ENCODE data around the gene PPP1R3E.
A peak's percentile ranks its signal among the peaks of the same experiment; 100 is the strongest.
"Not testable (repeated sequence)": the region's sequence is repeated elsewhere in the genome, so short reads cannot be mapped to it uniquely, and the experiment has no call there.

Gene PPP1R3E

GRCh38 chr14:23297611-23298277 is 4.9 kb downstream of the PPP1R3E start:
- no peak for DNase-seq (ENCODE audit: low read depth in 2 of 2)

- no peak for DNase-seq (ENCODE audit: low read depth in 2 of 2)
Observed at GRCh38 chr14:23297096-23297495, 5.6 kb downstream of the PPP1R3E start.

DNA sequence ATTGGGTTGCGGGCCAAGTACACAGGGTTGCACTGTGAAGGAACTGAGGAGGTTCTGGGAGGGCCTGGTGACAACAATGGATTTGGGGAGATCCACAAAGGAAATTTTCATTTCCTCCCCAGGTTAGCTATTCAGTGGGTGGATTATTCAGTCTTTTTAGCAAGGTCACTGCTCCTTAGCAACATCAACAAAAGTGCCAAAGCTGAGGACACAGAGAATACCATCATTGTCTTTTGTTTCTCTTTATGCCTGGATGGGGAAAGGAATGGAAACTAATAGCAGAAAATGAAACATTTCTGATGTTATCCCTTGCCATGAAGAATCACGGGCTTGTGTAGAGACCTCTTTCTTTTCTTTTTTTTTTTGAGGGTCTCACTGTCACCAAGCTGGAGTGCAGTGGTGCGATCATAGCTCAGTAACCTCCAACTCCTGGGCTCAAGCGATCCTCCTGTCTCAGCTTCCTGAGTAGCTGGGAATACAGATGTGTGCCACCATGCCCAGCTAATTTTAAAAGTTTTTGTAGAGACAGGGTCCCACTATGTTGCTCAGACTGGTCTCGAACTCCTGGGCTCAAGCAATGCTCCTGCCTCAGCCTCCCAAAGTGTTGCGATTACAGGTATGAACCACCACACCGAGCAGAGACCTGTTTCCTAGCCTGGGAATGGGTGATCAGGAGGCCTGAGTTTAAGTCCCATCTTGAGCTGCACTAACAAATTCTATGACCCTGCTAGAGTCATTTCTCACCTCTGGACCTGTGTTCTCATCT is 6.5 kb downstream of the PPP1R3E start:
- no peak for DNase-seq (ENCODE audit: low read depth in 2 of 2)

- peak; percentile 27 to 34 for DNase-seq (ENCODE audit: low read depth in 2 of 2)
Observed at GRCh38 chr14:23294734-23295561, 7.7 kb downstream of the PPP1R3E start.

- DNase-seq (ENCODE audit: low read depth in 2 of 2) = no peak
Observed at GRCh38 chr14:23286902-23287479, 15.7 kb downstream of the PPP1R3E start.

DNA sequence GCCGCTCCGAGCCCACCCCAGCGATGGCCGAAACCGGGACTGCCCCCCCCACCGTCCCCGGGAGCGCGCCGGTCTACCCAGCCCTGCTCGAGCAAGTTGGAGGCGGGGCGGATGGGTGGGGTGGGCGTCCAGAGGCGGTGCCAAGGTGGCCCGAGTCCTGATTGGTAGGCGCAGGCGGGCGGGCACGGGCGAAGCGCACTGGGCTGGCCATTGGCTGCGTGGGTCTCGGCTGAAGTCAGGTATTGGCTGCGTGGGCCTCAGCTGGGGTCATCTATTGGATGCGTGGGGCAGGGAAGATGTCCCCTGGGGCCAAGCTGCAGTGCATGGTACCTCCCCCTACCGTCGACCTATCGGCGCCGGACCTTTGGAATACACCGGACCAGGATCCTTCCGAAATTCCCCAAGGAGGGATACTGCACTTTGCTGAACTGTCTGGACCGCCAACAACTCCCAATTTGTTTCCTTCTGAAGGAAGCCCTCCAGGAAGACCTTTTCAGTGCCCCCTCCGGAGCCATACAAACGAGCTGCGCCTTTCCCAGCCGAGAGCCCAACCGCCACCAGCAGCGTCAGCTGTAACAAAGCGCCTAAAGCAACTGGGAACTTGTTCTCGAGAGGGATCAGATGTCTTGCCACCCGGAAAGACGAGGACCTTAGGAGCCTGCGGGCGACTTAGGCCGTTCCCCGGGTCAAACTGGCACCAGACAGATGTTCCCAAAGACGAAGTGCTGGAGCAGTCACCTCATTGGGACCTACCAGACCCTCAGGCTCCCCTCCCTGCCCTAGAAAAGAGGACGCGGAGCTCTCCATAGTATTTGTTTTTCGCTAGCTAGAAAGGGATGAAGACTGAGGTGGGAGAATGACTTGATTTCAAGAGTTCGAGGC is 16.4 kb downstream of the PPP1R3E start, which contains the start of gene HOMEZ:
TSS of gene HOMEZ (minus strand) at position 113 of the 882 bp plus-strand sequence. CDS start 180 bp downstream, outside the sequence.
- DNase-seq (ENCODE audit: low read depth in 2 of 2) = peak; percentile 97 to 98

DNA sequence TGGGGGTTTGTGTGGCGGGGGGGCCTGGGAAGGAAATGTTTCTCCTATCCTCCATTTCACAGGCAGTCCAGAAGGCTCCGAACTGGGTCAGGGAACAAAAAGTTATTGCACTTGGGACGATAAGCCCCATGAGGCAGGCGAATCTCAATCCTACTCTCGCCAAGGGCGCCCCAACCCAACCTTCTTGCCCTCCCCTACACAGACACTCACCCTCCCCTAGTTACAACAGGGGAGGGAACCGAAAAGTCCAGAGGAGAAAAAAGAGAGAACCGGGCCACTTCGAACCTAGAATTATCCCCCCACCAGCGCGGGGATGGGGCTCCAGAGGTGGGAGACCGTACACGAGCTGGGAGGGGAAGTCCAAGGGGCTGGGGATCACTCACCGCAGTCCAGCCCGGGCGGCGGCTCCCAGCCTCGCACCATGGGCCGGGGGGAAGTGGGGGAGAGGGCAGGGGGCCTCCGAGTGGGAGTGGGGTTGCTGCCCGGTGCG is 17.1 kb downstream of the PPP1R3E start:
- no peak for DNase-seq (ENCODE audit: low read depth in 2 of 2)

- DNase-seq (ENCODE audit: low read depth in 2 of 2) = peak in 1 of 2 donors; percentile 4
Observed at GRCh38 chr14:23284654-23285529, 17.8 kb downstream of the PPP1R3E start.

DNA sequence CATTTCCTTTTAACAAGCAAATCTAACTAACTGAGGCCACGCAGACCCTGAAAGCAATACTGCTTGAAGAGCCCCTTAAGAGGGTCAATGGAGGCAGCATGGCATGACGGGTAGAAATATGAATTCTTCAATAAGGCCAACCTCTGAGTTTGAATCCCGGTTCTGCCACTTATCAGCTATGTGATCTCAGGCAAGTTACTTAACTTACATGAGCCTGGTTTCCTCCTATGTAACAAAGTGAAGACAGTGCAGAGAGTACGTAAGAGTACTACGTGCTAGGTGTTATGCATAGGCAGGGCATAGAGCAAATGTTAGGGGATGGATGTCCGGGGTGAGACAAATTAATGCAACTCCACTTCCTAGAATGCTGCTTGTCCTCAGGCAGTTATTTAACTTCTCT is 21.4 kb downstream of the PPP1R3E start:
- DNase-seq (ENCODE audit: low read depth in 2 of 2) = no peak

GRCh38 chr14:23277928-23278327 is 24.7 kb downstream of the PPP1R3E start:
- not testable (repeated sequence) for DNase-seq (ENCODE audit: low read depth in 2 of 2)

- DNase-seq (ENCODE audit: low read depth in 2 of 2) = no peak
Observed at GRCh38 chr14:23277189-23277588, 25.5 kb downstream of the PPP1R3E start.

DNA sequence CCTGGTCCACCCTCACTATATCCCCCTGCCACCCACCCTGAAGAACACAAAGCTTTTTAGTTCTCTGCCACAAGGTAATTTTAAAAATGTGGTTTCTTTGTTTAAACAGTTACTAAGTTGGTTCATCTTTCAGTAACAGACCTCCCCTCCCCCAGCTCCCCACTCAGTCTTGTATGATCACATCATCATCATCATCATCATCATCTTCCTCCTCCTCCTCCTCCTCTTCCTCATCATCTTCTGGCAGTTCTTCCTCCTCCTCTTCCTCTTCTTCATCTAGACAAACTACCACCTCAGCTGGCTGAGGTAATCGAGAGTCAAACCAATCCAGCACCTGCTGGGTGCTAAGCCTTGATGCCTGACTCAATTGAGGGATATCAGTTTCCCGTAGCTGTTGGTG is 27.2 kb downstream of the PPP1R3E start:
- no peak for DNase-seq (ENCODE audit: low read depth in 2 of 2)

DNA sequence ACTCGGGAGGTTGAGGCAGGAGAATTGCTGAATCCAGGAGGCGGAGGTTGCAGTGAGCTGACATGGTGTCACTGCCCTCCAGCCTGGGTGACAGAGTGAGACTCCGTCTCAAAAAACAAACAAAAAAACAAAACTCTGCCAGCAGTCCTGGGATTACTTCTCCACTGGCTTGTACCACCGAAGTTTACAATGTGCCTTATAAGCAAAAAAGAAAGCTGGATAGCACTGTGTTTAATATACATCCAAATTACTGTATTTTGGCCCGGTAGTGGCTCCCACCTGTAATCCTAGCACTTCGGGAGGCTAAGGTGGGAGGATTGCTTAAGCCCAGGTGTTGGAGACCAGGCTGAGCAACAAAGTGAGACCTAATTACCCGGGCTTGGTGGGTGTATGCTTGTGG is 33.5 kb downstream of the PPP1R3E start:
- no peak for DNase-seq (ENCODE audit: low read depth in 2 of 2)

GRCh38 chr14:23260849-23261248 is 41.8 kb downstream of the PPP1R3E start:
- DNase-seq (ENCODE audit: low read depth in 2 of 2) = not testable (repeated sequence)

DNA sequence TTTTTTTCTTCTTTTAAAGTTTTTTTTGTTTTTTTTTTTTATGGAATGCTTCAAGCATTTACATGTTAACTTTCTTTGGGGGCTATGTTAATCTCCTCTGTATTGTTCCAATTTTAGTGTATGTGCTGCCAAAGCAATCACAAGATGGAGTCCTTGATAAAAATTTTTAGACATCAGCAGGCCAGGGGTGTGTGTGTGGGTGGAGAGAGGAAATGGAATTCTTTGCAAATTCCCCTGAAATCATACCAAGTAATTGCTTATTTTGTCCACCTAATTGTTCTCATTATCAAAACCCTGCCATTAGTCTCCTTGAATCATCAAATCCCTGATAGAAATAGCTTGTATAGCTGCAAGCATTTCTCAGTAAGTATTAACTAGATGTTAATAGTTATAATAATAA is 43.2 kb downstream of the PPP1R3E start:
- no peak for DNase-seq (ENCODE audit: low read depth in 2 of 2)

DNA sequence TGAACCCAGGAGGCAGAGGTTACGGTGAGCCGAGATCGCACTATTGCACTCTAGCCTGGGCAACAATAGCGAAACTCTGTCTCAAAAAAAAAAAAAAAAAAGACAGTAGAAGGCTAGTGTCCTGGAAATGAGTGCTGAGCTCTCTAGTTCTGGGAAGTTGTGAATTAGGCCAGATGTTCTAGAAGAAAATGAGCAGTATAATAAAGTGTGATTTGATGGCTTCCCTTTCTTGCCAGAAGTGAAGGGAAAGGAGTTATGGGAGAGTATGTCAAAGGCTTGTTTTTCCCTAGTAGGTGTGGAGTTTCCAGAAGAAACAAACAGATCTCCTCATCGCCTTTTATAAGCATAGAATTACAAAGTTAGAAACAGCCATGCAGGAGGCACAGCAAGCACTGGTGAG is 44.4 kb downstream of the PPP1R3E start:
- no peak for DNase-seq (ENCODE audit: low read depth in 2 of 2)

GRCh38 chr14:23252420-23253333 is 50.0 kb downstream of the PPP1R3E start:
- DNase-seq (ENCODE audit: low read depth in 2 of 2) = no peak

DNA sequence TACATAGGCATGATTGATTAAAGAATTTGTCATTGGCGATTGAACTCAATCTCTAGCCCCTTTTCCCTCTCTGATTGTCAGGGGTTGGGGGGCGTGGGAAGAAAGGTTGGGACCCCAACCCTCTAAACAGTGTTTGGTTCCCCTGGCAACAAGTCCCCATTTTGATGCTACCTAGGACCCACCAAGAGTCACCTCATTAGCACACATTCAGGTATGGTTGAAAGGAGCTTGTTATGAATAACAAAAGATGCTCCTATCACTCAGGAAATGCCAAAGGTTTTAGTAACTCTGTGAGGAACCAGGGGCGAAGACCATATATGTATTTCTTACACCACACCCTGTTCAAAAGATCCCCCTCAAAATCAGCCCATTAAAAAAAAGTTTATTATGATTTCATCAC is 50.7 kb downstream of the PPP1R3E start:
- no peak for DNase-seq (ENCODE audit: low read depth in 2 of 2)

DNA sequence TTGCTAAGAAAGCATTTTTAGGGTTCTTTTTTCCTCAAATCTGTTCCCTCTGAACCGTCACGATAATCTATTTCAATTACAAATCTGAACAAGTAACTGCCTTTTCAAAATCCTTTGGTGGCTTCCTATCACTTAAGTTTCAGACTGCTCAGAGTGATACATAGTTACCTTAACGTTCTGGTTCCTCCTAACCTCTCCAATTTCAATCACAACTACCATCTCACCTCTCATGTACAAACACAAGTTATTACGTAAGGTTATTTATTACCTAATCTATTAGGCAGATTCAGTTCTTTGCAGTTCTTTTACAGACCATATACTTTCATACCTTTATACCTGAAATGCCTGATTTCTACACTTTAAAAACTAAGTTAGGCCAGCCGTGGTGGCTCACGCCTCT is 52.8 kb downstream of the PPP1R3E start:
- DNase-seq (ENCODE audit: low read depth in 2 of 2) = no peak

Measured in stimulated activated CD4-positive, alpha-beta T cell treated with anti-CD3 and anti-CD28 coated beads, Interleukin-4, amount 100 ng/mL, for 48 hours (primary cell).